Upper lobe of left lung (tissue), 6 donors: ENCODE measurements around the gene NMU. TPM values are rescaled to one million over a fixed set of nuclear protein-coding genes. Genes with fewer than 3 reads are reported as not detected.
"Not testable (repeated sequence)": the region's sequence is repeated elsewhere in the genome, so short reads cannot be mapped to it uniquely, and the experiment has no call there.

Experiments used
- ATAC-seq, 2 donors: fragments of 200-7000 bp; cut with Tn5 transposase; one replicate each; pipeline ENCODE4 v1.9.1; 2022; ENCODE audit warnings: mild to moderate bottlenecking in 2 of 2, moderate library complexity in 2 of 2; ENCODE audit not compliant: low FRiP score in 2 of 2
- DNase-seq, 2 donors: peaks; one replicate each; pipeline ENCODE4 v3.0.0-alpha.2; 2019 to 2020
- H3K27ac ChIP-seq, 4 donors: fragments of 200-600 bp; sonication (generic); one replicate each; pipeline ENCODE4 v1.5.1; 2016 to 2019
- H3K27me3 ChIP-seq, 4 donors: fragments of 200-600 bp; sonication (generic); one replicate each; pipeline ENCODE4 v1.5.1; 2017 to 2019
- H3K36me3 ChIP-seq, 4 donors: fragments of 200-600 bp; sonication (generic); one replicate each; pipeline ENCODE4 v1.5.1; 2016 to 2019
- H3K4me1 ChIP-seq, 4 donors: fragments of 200-600 bp; sonication (generic); one replicate each; pipeline ENCODE4 v1.5.1; 2018 to 2019
- H3K4me3 ChIP-seq, 4 donors: fragments of 200-600 bp; sonication (generic); one replicate each; pipeline ENCODE4 v1.5.1; 2017 to 2019; ENCODE audit warnings: mild to moderate bottlenecking in 2 of 4, moderate library complexity in 1 of 4
- H3K9me3 ChIP-seq, 4 donors: fragments of 200-600 bp; sonication (generic); one replicate each; pipeline ENCODE4 v1.5.1; 2018 to 2019
- EP300 ChIP-seq, 4 donors: sonication (generic); formaldehyde crosslinking; IDR thresholded peaks; one replicate each; pipeline ENCODE4 v1.5.1; 2017; ENCODE audit warnings: antibody characterized with exemption in 4 of 4, control low read depth in 2 of 4
- POLR2A ChIP-seq, 4 donors: fragments of 450-650 bp; IDR thresholded peaks; one replicate each; pipeline ENCODE4 v1.5.1; 2016 to 2017; ENCODE audit warnings: antibody characterized with exemption in 4 of 4, mild to moderate bottlenecking in 2 of 4
- POLR2AphosphoS5 ChIP-seq, 2 donors: sonication (generic); formaldehyde crosslinking; IDR thresholded peaks; one replicate each; pipeline ENCODE4 v1.5.1; 2017; ENCODE audit warnings: antibody characterized with exemption in 2 of 2
- WGBS, 2 donors: methylation state at CpG; one replicate each; pipeline ENCODE4 v1.1.5; 2017 to 2018; 5-methylcytosine and 5-hydroxymethylcytosine counted together
- total RNA-seq, 6 donors: library from RNA; depleted of rRNA in 4 of 6; stranded (reverse); fragments of >200 nt in 4 of 6; gene quantifications; one replicate each; pipeline versions ENCODE4 v1.1.0 to v1.2.1, GENCODE V29; 2016 to 2021
- TF ChIP-seq, protein P1 (sequence below), 6 experiments: fragments of 450-650 bp in 4 of 6; fragments of 200-600 bp in 2 of 6; sonication (generic) in 2 of 6; IDR thresholded peaks; one replicate each; pipeline ENCODE4 v1.5.1; 2016 to 2019; ENCODE audit warnings: antibody characterized with exemption in 6 of 6
- donor health status: DM: no; HTN: no; CAD: no; lungs with moderate emphysema.
- donor health status: DM: no; HTN: yes; CAD: no; lungs with severe emphysema.

The NMU gene
- 1 to 10 TPM in 3 of 6 donors, not detected in 3; 1.6 to 3.2 (median 2.3) TPM for total RNA-seq

DNA sequence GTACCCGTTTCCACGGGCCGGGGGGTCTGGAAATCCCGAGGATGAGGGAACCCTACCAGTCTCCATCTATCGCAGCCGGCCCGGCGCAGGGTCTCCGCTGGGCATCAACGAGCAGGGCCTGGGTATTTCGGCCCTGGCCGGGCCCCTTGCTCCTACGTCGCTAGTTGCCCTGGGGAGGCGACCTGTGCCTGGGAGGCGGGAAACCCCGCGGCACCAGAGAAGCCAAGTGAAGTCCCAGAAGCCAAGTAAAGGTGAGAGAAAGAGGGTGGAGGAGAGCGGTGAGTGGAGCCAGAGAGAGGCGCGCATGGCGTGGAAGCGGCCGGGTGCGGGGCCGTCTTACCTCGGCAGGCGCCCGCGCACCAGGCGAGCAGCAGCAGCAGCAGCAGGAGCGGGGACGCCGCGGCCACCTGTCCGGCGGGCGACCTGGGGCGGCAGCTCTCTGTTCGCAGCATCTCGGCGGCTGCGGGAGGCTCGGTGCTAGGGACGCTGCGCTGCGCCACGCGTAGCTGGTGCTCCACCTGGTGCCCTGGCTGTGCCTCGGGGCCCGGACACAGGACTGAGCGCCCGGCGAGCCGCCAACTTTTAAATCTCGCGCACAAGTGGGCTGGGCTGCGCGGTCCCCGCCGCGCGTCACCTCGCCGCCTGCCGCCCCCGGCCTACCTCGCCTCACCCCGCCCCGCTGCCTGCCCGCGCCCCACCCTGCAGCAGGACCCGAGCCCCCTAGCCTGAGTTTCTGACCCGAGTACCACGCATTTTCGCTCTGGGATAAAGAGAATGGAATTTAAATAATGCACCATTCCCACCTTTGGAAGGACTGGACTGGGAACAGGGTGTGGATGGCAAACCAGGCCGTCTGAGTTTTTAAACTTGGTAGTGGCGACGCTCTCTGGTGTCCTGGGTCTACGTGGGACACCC lies at the start of gene NMU:
NMU (minus strand) TSS at position 558 of the 915 bp plus-strand sequence; CDS start at position 452, 106 bp downstream.
- Histone ChIP-seq H3K27me3 (peaks cover 0 to 21% (median 10%) of the 10 kb centered on the region in 4 donors), H3K36me3 (no peaks in the 10 kb centered on the region), H3K4me1 (peaks cover 17 to 20% (median 19%) of the 10 kb centered on the region in 4 donors), H3K4me3 (peak within 1 kb of the TSS; percentile 27 to 56 (median 40)), H3K9me3 (no peaks in the 10 kb centered on the region), H3K27ac (no peak within 1 kb of the TSS)
- 1 to 2% methylated on average over 46 to 52 of the region's 80 CpGs for WGBS, 2 donors
- DNase-seq (peak; percentile 66 to 90), ATAC-seq (peak; percentile 82)
- TF ChIP-seq, protein P1, sequence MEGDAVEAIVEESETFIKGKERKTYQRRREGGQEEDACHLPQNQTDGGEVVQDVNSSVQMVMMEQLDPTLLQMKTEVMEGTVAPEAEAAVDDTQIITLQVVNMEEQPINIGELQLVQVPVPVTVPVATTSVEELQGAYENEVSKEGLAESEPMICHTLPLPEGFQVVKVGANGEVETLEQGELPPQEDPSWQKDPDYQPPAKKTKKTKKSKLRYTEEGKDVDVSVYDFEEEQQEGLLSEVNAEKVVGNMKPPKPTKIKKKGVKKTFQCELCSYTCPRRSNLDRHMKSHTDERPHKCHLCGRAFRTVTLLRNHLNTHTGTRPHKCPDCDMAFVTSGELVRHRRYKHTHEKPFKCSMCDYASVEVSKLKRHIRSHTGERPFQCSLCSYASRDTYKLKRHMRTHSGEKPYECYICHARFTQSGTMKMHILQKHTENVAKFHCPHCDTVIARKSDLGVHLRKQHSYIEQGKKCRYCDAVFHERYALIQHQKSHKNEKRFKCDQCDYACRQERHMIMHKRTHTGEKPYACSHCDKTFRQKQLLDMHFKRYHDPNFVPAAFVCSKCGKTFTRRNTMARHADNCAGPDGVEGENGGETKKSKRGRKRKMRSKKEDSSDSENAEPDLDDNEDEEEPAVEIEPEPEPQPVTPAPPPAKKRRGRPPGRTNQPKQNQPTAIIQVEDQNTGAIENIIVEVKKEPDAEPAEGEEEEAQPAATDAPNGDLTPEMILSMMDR (IDR thresholded peaks at IDR 0.05) = peak in 3 of 6 experiments; percentile 26 to 33 (median 33)
- TF ChIP-seq POLR2A (IDR thresholded peaks at IDR 0.05) = no peak
- TF ChIP-seq POLR2AphosphoS5 (IDR thresholded peaks at IDR 0.05) = no peak

GRCh38 chr4:55684276-55684675 lies 48.2 kb upstream of the NMU start:
- ATAC-seq = no peak
- Histone ChIP-seq H3K36me3 (no peaks in the 10 kb centered on the region), H3K27me3 (no peaks in the 10 kb centered on the region), H3K9me3 (no peaks in the 10 kb centered on the region), H3K4me3 (no peak overlapping the region), H3K4me1 (no peaks in the 10 kb centered on the region), H3K27ac (no peak overlapping the region)
- no peak for DNase-seq
- 89 to 92% methylated on average over 3 of the region's 3 CpGs for WGBS, 2 donors
- TF ChIP-seq POLR2AphosphoS5 (IDR thresholded peaks at IDR 0.05) (no peak), EP300 (IDR thresholded peaks at IDR 0.05) (no peak), POLR2A (IDR thresholded peaks at IDR 0.05) (no peak)
- TF ChIP-seq, protein P1 (IDR thresholded peaks at IDR 0.05) = no peak

GRCh38 chr4:55682797-55683196 lies 46.7 kb upstream of the NMU start:
- DNase-seq, H3K4me3 ChIP-seq, ATAC-seq, H3K27ac ChIP-seq, H3K4me1 ChIP-seq, H3K9me3 ChIP-seq, H3K36me3 ChIP-seq, H3K27me3 ChIP-seq: not testable (repeated sequence)
- 79 to 87% methylated on average over 3 of the region's 3 CpGs for WGBS, 2 donors

DNA sequence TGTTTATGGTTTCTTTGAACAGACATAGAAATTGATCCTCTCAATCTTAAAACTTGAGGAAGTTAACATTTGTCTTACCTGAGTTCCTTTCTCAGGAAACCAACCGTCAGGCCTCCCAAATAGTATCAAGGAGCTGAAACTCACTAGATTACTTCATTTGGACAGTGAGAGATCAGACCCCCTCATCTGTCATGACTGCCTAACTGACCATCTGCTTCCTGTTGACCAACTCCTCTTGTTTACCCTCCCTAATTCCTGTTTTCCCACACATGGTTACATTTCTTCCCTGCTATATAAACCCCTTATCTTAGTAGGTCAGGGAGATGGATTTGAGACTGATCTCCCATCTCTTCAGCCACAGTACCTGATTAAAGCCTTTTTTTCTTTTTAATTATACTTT lies 46.2 kb upstream of the NMU start:
- ATAC-seq (no peak), DNase-seq (no peak)
- Histone ChIP-seq H3K9me3 (no peaks in the 10 kb centered on the region), H3K27me3 (no peaks in the 10 kb centered on the region), H3K36me3 (no peaks in the 10 kb centered on the region), H3K4me1 (no peaks in the 10 kb centered on the region), H3K4me3 (no peak overlapping the region), H3K27ac (no peak overlapping the region)
- WGBS, 2 donors = 70 to 76% methylated on average over 1 of the region's 1 CpG
- TF ChIP-seq, protein P1 (IDR thresholded peaks at IDR 0.05) = no peak
- no peak for TF ChIP-seq POLR2AphosphoS5 (IDR thresholded peaks at IDR 0.05)

GRCh38 chr4:55681430-55681829 lies 45.3 kb upstream of the NMU start:
- Histone ChIP-seq H3K27ac (no peak overlapping the region), H3K4me3 (no peak overlapping the region), H3K27me3 (no peaks in the 10 kb centered on the region), H3K4me1 (no peaks in the 10 kb centered on the region), H3K9me3 (no peaks in the 10 kb centered on the region), H3K36me3 (no peaks in the 10 kb centered on the region)
- WGBS, 2 donors = 97 to 100% methylated on average over 1 to 3 of the region's 3 CpGs
- no peak for ATAC-seq
- no peak for TF ChIP-seq EP300 (IDR thresholded peaks at IDR 0.05)
- TF ChIP-seq, protein P1 (IDR thresholded peaks at IDR 0.05) = no peak
- no peak for DNase-seq
